GM21723 (cell line): Measurements from ENCODE around the gene CMTR1.
"Not testable (repeated sequence)": the region's sequence is repeated elsewhere in the genome, so short reads cannot be mapped to it uniquely, and the experiment has no call there.

ENCODE experiments used
- ATAC-seq: cut with Tn5 transposase; IDR thresholded peaks from one replicate; pipeline ENCODE4 v1.9.1; 2021; ENCODE audit warnings: mild to moderate bottlenecking, moderate library complexity; ENCODE audit not compliant: unreplicated experiment

CMTR1 gene

GRCh38 chr6:37433657-37434271 lies 743 bp downstream of the CMTR1 start:
- ATAC-seq = peak; percentile 39

- no peak for ATAC-seq
These were observed 2.4 kb downstream of the CMTR1 start for GRCh38 chr6:37435373-37435772.

GRCh38 chr6:37435816-37436215 lies 2.8 kb downstream of the CMTR1 start:
- no peak for ATAC-seq

GRCh38 chr6:37438930-37439329 lies 5.9 kb downstream of the CMTR1 start:
- ATAC-seq = no peak

- no peak for ATAC-seq
These were observed 8.6 kb downstream of the CMTR1 start for GRCh38 chr6:37441651-37442050.

GRCh38 chr6:37442416-37443215 lies 9.6 kb downstream of the CMTR1 start:
- no peak for ATAC-seq

- not testable (repeated sequence) for ATAC-seq
These were observed 10.2 kb downstream of the CMTR1 start for GRCh38 chr6:37443216-37443542.

- ATAC-seq = no peak
These were observed 17.0 kb downstream of the CMTR1 start for GRCh38 chr6:37449984-37450383.

GRCh38 chr6:37451441-37452193 lies 18.6 kb downstream of the CMTR1 start:
- no peak for ATAC-seq

- no peak for ATAC-seq
These were observed 19.5 kb downstream of the CMTR1 start for GRCh38 chr6:37452522-37452921.

- ATAC-seq = no peak
These were observed 21.6 kb downstream of the CMTR1 start for GRCh38 chr6:37454420-37455140.

- no peak for ATAC-seq
These were observed 23.1 kb downstream of the CMTR1 start for GRCh38 chr6:37456126-37456525.

GRCh38 chr6:37456816-37457560 lies 24.0 kb downstream of the CMTR1 start:
- ATAC-seq = no peak

- no peak for ATAC-seq
These were observed 27.2 kb downstream of the CMTR1 start for GRCh38 chr6:37459981-37460800.

GRCh38 chr6:37460805-37461204 lies 27.8 kb downstream of the CMTR1 start:
- ATAC-seq = no peak

GRCh38 chr6:37463110-37463509 lies 30.1 kb downstream of the CMTR1 start:
- ATAC-seq = no peak

- ATAC-seq = no peak
These were observed 34.7 kb downstream of the CMTR1 start for GRCh38 chr6:37467718-37468117.

GRCh38 chr6:37473364-37474095 lies 40.5 kb downstream of the CMTR1 start:
- ATAC-seq = no peak

- no peak for ATAC-seq
These were observed 41.3 kb downstream of the CMTR1 start for GRCh38 chr6:37474316-37474715.
